Endothelial cell of hepatic sinusoid (primary cell): ENCODE data around the gene BCAS4.
"Not testable (repeated sequence)": the region's sequence is repeated elsewhere in the genome, so short reads cannot be mapped to it uniquely, and the experiment has no call there.

Experiments used
- in situ Hi-C: cut with HindIII; loops from 2 replicates; pipeline ENCODE4 v1.10.0; 2017; ENCODE audit warnings: low sequenced_read_pairs

The BCAS4 gene

DNA sequence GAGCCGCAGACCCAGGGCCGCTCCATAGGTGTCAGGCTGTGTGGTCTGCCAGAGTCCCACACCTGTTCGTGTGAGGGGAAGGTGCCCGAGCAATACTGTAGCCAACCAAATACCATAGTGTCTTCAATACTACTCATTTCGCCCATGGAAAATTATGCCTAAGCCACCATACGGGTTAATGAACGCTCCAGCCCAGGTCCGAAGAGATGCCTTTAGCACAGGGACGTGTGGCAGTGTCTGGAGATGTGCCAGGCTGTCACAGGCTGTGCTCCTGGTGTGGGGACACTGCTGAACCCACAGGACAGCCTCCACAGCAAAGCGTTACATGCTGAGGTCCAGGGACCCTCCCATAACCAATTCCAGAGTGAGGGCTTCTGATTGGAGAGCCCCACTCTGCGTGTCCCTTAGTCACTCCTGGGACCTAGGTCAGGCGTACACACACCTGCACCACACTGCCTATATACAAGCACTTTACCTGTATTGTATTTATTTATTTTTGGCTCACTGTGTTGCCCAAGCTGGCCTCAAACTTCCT lies 25.2 kb upstream of the BCAS4 start:
- in situ Hi-C loops, result not testable (repeated sequence)

GRCh38 chr20:50771419-50772080 lies 23.3 kb upstream of the BCAS4 start:
- in situ Hi-C loops, result not testable (repeated sequence)

DNA sequence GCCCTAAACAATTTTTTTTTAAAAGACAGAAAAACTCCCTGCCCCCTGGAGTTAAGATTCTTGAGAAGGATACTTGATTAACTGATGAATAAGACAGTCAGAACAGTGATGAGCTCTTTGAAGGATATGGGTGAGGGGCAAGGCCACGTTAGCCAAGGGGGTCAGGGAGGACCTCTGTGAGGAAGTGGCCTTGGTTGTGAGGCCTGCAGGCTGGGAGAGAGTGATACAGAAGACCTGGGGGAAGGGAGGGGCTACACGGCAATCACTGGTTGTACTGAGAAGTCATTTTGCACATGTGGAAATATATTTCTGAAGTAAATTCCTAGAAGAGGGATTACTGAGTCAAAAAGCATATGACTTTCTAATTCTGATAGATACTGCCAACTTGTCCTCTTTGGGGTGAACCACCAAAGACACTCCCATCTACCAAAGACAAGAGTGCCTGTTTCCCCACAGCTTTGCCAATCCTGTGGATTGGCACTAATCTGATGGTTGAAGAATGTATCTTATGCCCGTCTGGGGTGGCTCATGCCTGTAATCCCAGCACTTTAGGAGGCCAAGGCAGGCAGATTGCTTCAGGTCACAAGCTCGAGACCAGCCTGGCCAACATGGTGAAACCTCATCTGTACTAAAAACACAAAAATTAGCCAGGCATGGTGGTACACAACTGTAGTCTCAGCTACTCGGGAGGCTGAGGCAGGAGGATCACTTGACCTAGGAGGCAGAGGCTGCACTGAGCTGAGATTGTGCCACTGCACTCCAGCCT lies 22.3 kb upstream of the BCAS4 start:
- in situ Hi-C loops, result no loop called here

- in situ Hi-C loops, result no loop called here
Observed at GRCh38 chr20:50774515-50774914, 20.3 kb upstream of the BCAS4 start.

GRCh38 chr20:50776122-50776817 lies 18.6 kb upstream of the BCAS4 start:
- in situ Hi-C loops, result no loop called here

GRCh38 chr20:50777373-50777772 lies 17.5 kb upstream of the BCAS4 start:
- in situ Hi-C loops, result no loop called here

GRCh38 chr20:50778994-50779393 lies 15.9 kb upstream of the BCAS4 start:
- in situ Hi-C loops, result not testable (repeated sequence)

GRCh38 chr20:50783390-50783789 lies 11.5 kb upstream of the BCAS4 start:
- in situ Hi-C loops, result no loop called here

GRCh38 chr20:50783903-50784302 lies 11.0 kb upstream of the BCAS4 start:
- in situ Hi-C loops, result no loop called here

DNA sequence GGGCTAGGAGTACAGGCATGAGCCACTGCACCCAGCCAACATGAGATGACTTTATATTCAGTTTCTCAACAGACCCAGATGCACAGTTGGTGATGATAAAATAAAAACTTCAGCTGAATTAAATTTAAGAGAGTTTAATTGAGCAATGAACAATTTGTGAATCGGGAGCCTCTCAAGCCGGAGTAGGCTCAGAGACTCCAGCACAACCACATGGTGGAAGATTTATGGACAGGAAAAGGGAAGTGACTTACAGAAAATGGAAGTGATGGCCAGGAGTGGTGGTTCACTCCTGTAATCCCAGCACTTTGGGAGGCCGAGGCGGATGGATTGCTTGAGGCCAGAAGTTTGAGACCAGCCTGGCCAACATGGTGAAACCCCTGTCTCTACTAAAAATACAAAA lies 10.4 kb upstream of the BCAS4 start:
- in situ Hi-C loops, result no loop called here

- in situ Hi-C loops, result no loop called here
Observed at GRCh38 chr20:50786703-50787102, 8.2 kb upstream of the BCAS4 start.

- in situ Hi-C loops, result no loop called here
Observed at GRCh38 chr20:50787181-50787580, 7.7 kb upstream of the BCAS4 start.

- in situ Hi-C loops, result no loop called here
Observed at GRCh38 chr20:50788045-50788991, 6.5 kb upstream of the BCAS4 start.

DNA sequence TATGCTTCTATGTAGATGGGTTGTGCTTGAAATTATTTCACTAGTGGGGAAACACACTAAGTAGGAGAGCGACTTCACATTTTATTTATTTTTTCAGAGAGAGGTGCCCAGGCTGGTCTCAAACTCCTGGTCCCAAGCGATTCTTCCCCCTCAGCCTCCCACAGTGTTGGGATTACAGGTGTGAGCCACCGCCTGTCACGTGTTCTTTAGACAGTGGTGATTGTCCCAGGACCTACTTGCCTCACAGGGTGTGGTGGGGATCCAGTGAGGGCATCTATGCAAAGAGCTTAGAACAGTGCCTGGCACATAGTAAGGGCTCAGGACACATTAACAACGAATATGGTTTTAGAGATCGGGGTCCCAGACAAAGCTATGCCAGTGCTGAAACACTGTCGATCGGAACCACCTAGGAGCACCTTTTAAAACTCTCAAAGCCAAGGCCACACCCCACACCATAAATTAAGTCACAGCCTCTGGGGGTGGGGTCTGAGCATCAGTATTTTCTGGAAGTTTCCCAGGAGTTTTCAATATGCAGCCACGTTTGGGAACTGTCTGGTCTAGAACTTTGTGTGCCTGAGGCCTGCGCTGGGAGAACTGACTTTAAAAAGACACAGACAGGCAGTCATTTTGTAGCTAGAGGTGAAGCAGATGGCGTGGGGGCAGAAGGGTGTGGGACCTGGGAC lies 4.8 kb upstream of the BCAS4 start:
- in situ Hi-C loops, result loop anchor here (10.0 kb wide), 2 partner anchors 135 to 175 kb away; no protein-coding TSS in a partner anchor

- in situ Hi-C loops, result loop anchor here (10.0 kb wide), 2 partner anchors 134 to 174 kb away; no protein-coding TSS in a partner anchor
Observed at GRCh38 chr20:50790651-50791277, 4.1 kb upstream of the BCAS4 start.

DNA sequence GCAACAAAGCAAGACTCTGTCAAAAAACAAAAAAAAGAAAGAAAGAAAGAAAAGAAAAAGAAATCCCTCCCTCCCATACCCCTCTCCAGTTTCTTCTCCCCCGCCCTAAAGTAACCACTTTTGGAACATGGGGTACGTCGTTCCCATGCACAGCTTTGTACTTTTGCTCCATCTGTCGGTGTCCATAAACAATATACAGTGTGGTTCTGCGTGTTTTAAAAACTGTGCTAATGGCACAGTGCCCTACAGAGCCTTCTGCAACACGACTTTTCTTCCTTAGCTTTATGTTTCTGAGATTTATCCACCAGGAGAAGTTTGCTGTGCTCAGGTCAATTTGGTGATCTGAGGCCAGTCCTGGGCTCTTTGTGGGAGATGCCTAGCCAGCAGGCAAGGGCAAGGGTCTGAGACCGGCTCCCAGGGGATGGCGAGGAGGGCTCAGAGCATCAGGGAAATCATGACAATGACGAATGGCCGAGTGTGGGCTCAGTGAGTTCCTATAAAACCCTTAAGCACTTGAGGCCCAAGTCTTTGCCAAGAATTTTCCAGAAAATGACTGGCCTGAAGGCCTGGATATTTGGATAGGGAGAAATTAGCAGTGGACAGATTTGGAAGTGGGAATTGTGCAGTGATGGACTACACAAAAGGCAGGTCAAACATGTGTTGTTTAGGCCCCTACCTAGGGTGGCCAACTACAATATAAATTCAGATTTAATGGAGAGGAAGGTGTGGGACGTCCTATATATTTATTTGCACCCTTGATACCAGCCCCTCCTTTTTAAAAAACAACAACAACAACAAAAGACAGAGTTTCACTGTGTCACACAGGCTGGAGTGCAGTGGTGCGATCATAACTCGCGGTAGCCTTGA lies 1.9 kb upstream of the BCAS4 start:
- in situ Hi-C loops, result loop anchor here (10.0 kb wide), 2 partner anchors 132 to 172 kb away; no protein-coding TSS in a partner anchor

- in situ Hi-C loops, result loop anchor here (10.0 kb wide), 2 partner anchors 131 to 171 kb away; no protein-coding TSS in a partner anchor
Observed at GRCh38 chr20:50793575-50794016, 1.3 kb upstream of the BCAS4 start.
